ENCODE data around the gene CPT1C. TPM values are rescaled to one million over a fixed set of nuclear protein-coding genes. Genes with fewer than 3 reads are reported as not detected.

The CPT1C gene
- total and polyA plus RNA-seq, 2 of the 8 experiments (the other 6 are each of a cell fraction or from before 2014, with no cell fraction given): 79.6 to 91.8 TPM

DNA sequence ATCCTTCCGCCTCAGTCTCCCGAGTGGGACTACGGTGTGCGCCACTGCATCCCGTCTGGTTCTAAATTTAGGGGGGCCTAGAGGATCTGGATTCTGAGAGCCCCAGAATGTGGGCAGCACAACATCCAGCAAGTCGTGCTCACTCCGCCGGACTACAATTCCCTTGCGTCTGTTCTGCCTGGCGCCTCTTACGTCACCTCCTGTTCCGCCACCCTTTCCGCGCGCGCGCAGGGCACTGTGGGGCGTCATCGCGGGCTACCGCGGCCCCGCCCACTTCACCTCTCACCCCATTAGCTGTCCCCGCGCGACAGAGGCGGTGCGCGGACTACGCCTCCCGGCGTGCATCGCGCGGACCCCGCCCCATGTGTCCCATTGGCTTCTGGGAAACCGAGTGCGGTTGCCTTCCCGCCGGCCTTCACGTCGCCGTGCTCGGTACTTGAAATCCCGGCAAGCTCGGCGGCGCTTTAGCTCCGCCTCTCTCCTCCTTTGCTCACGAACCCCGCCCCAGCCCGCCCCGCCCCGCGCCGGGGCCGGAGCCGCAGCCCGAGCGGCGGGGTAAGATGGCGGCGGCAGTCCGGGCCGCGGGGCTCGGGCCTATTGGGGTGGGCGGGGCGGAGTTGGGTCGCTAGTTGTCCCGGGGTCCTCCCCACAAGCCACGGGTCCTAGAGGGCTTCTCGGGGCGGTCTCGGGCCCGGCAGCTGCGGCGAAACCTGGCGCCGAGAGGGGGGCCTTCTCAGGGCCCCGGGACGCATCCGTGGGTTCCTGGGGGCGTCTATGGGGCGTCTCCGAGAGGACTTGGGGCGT lies 49.0 kb upstream of the CPT1C start, which contains the start of gene SCAF1 (continued):
- TF ChIP-seq, protein P1, sequence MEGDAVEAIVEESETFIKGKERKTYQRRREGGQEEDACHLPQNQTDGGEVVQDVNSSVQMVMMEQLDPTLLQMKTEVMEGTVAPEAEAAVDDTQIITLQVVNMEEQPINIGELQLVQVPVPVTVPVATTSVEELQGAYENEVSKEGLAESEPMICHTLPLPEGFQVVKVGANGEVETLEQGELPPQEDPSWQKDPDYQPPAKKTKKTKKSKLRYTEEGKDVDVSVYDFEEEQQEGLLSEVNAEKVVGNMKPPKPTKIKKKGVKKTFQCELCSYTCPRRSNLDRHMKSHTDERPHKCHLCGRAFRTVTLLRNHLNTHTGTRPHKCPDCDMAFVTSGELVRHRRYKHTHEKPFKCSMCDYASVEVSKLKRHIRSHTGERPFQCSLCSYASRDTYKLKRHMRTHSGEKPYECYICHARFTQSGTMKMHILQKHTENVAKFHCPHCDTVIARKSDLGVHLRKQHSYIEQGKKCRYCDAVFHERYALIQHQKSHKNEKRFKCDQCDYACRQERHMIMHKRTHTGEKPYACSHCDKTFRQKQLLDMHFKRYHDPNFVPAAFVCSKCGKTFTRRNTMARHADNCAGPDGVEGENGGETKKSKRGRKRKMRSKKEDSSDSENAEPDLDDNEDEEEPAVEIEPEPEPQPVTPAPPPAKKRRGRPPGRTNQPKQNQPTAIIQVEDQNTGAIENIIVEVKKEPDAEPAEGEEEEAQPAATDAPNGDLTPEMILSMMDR (IDR thresholded peaks at IDR 0.05; ENCODE audit: control extremely low read depth in 1 of 3, insufficient read depth in 1 of 3, low read depth in 1 of 3, low read length in 3 of 3): no peak
- TF ChIP-seq ZNF274 (IDR thresholded peaks at IDR 0.05; ENCODE audit: borderline replicate concordance, extremely low read depth, low read length) (no peak), JUN (IDR thresholded peaks at IDR 0.05; ENCODE audit: low read depth, low read length) (no peak), KDM1A (IDR thresholded peaks at IDR 0.05; ENCODE audit: borderline replicate concordance, low read length) (no peak), HDAC2 (IDR thresholded peaks at IDR 0.05; ENCODE audit: borderline replicate concordance in 1 of 2, low read depth in 2 of 2, low read length in 2 of 2) (peak; percentile 98 to 99), YY1 (IDR thresholded peaks at IDR 0.05; ENCODE audit: low read depth, low read length) (peak; percentile 86), BACH1 (IDR thresholded peaks at IDR 0.05; ENCODE audit: low read length) (peak; percentile 99), CHD1 (IDR thresholded peaks at IDR 0.05; ENCODE audit: low read depth, low read length) (no peak), TAF7 (optimal IDR thresholded peaks at IDR 0.05; ENCODE audit: borderline replicate concordance, low read depth, low read length) (peak; percentile 22), BRCA1 (IDR thresholded peaks at IDR 0.05; ENCODE audit: low read depth, low read length) (no peak), NRF1 (IDR thresholded peaks at IDR 0.05; ENCODE audit: low read depth, low read length) (peak; percentile 29; the same call in 1 of the 2 replicates), RXRA (IDR thresholded peaks at IDR 0.05; ENCODE audit: insufficient read depth, low read depth, low read length) (no peak)
- TF ChIP-seq, protein P2, sequence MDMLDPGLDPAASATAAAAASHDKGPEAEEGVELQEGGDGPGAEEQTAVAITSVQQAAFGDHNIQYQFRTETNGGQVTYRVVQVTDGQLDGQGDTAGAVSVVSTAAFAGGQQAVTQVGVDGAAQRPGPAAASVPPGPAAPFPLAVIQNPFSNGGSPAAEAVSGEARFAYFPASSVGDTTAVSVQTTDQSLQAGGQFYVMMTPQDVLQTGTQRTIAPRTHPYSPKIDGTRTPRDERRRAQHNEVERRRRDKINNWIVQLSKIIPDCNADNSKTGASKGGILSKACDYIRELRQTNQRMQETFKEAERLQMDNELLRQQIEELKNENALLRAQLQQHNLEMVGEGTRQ (IDR thresholded peaks at IDR 0.05; ENCODE audit: low read length): no peak; the same call in 1 of the 2 replicates

All from H1 (cell line).